Endothelial cell (in vitro differentiated cells): ENCODE data around the gene PARD3. TPM values are rescaled to one million over a fixed set of nuclear protein-coding genes. Genes with fewer than 3 reads are reported as not detected.

ENCODE experiments used
- DNase-seq: peaks from one replicate; pipeline ENCODE4 v3.0.0; 2021; ENCODE audit warnings: low spot score
- H3K27ac Mint-ChIP-seq: one replicate; pipeline ENCODE4 v1.8.0; 2021; ENCODE audit warnings: mixed read lengths, inconsistent platforms; ENCODE audit not compliant: unreplicated experiment
- H3K27me3 Mint-ChIP-seq: one replicate; pipeline ENCODE4 v1.8.0; 2021; ENCODE audit warnings: mild to moderate bottlenecking, moderate library complexity, mixed read lengths, inconsistent platforms; ENCODE audit not compliant: unreplicated experiment
- H3K36me3 Mint-ChIP-seq: one replicate; pipeline ENCODE4 v1.8.0; 2021; ENCODE audit warnings: mild to moderate bottlenecking, low read depth, mixed read lengths, inconsistent platforms; ENCODE audit not compliant: unreplicated experiment
- H3K4me1 Mint-ChIP-seq: one replicate; pipeline ENCODE4 v1.8.0; 2021; ENCODE audit warnings: mild to moderate bottlenecking, mixed read lengths, inconsistent platforms; ENCODE audit not compliant: unreplicated experiment
- H3K4me3 Mint-ChIP-seq: one replicate; pipeline ENCODE4 v1.8.0; 2021; ENCODE audit warnings: mild to moderate bottlenecking, mixed read lengths, inconsistent platforms; ENCODE audit not compliant: unreplicated experiment
- H3K9me3 Mint-ChIP-seq: one replicate; pipeline ENCODE4 v1.8.0; 2021; ENCODE audit warnings: mixed read lengths, inconsistent platforms; ENCODE audit not compliant: unreplicated experiment
- total RNA-seq: library from RNA; stranded (reverse); fragmentation: NEBNext Ultra II Directional; extraction: Animal tissue kit (Norgen Biotek cat#: 25700); gene quantifications from one replicate; pipeline ENCODE4 v1.2.1, GENCODE V29; 2021; ENCODE audit not compliant: unreplicated experiment
- TF ChIP-seq, protein P1 (sequence below): fragments of 200-600 bp; sonication (generic); IDR thresholded peaks from one replicate; pipeline ENCODE4 v1.5.0; 2021; ENCODE audit warnings: antibody characterized with exemption; ENCODE audit not compliant: unreplicated experiment

The PARD3 gene
- total RNA-seq, 1 donor from 2014 or later: 35.2 TPM

- Mint-ChIP-seq H3K4me1 (no peaks in the 10 kb centered on the region), H3K4me3 (no peak overlapping the region), H3K27ac (no peak overlapping the region), H3K9me3 (no peaks in the 10 kb centered on the region), H3K36me3 (no peaks in the 10 kb centered on the region), H3K27me3 (no peaks in the 10 kb centered on the region)
- no peak for DNase-seq
- TF ChIP-seq, protein P1, sequence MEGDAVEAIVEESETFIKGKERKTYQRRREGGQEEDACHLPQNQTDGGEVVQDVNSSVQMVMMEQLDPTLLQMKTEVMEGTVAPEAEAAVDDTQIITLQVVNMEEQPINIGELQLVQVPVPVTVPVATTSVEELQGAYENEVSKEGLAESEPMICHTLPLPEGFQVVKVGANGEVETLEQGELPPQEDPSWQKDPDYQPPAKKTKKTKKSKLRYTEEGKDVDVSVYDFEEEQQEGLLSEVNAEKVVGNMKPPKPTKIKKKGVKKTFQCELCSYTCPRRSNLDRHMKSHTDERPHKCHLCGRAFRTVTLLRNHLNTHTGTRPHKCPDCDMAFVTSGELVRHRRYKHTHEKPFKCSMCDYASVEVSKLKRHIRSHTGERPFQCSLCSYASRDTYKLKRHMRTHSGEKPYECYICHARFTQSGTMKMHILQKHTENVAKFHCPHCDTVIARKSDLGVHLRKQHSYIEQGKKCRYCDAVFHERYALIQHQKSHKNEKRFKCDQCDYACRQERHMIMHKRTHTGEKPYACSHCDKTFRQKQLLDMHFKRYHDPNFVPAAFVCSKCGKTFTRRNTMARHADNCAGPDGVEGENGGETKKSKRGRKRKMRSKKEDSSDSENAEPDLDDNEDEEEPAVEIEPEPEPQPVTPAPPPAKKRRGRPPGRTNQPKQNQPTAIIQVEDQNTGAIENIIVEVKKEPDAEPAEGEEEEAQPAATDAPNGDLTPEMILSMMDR: no peak
These were observed 339.3 kb downstream of the PARD3 start for GRCh38 chr10:34475786-34476185.

DNA sequence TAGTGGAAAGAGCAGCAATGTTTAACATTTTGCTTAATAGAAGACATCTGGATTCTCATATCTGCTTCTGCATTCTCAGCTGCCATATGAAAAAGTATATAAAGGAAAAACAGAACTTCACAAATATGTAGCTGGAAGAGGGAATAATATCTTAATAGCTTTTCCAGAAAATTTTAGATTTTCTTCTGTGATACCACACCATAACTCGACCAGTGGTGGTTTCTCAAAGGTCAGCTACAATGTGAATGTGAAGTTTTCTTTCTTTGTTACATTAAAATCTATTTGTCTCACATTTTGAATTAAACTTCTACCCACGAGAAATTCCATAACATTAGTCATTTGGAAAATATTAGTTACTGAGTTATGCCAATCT, 339.8 kb downstream of the PARD3 start:
- no peak for DNase-seq
- TF ChIP-seq, protein P1: no peak
- H3K27ac Mint-ChIP-seq: no peak overlapping the region
- no peaks in the 10 kb centered on the region for H3K9me3 Mint-ChIP-seq
- no peaks in the 10 kb centered on the region for H3K27me3 Mint-ChIP-seq
- no peaks in the 10 kb centered on the region for H3K36me3 Mint-ChIP-seq
- no peaks in the 10 kb centered on the region for H3K4me1 Mint-ChIP-seq
- H3K4me3 Mint-ChIP-seq: no peak overlapping the region

- H3K4me3 Mint-ChIP-seq: no peak overlapping the region
- TF ChIP-seq, protein P1: no peak
- H3K27ac Mint-ChIP-seq: no peak overlapping the region
- H3K4me1 Mint-ChIP-seq: no peaks in the 10 kb centered on the region
- H3K27me3 Mint-ChIP-seq: no peaks in the 10 kb centered on the region
- H3K9me3 Mint-ChIP-seq: no peaks in the 10 kb centered on the region
- no peak for DNase-seq
- H3K36me3 Mint-ChIP-seq: no peaks in the 10 kb centered on the region
These were observed 340.4 kb downstream of the PARD3 start for GRCh38 chr10:34474555-34475273.

- Mint-ChIP-seq H3K4me1 (no peaks in the 10 kb centered on the region), H3K4me3 (no peak overlapping the region), H3K9me3 (no peaks in the 10 kb centered on the region), H3K27me3 (no peaks in the 10 kb centered on the region), H3K36me3 (no peaks in the 10 kb centered on the region), H3K27ac (no peak overlapping the region)
- no peak for DNase-seq
- TF ChIP-seq, protein P1: no peak
These were observed 341.1 kb downstream of the PARD3 start for GRCh38 chr10:34474009-34474376.

DNA sequence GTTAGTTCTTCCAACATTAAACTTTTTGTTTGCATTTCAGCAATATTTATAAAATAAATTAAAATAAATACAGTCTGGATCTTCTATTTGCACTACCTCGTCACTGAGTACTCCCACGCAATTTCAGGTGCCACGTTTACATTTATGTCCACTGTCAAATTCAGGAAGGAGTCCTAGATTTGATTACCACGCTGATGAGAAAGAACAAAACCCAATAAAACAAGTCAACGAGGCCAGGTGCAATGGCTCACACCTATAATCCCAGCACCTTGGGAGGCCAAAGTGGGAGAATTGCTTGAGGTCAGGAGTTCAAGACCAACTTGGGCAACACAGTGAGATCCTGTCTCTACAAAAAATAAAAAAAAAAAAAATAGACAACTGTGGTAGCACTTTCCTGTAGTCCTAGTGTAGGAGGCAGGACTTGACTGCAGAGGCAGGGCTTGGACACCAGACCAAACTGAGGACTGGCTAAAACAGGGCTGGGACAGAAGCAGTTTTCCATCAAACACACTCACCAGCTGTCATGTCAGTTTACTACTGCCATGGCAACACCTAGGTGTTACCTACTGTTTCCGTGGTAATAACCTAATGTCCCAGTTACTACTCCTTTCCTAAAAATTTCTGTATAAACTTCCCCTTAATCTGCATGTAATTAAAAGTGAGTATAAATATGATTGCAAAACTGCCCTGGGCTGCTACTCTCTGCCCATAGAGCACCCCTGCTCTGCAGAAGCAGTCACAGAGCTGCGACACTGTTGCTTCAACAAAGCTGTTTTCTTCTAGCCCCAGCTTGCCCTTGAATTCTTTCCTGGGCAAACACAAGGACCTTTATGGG, 341.7 kb downstream of the PARD3 start:
- TF ChIP-seq, protein P1: no peak
- no peaks in the 10 kb centered on the region for H3K4me1 Mint-ChIP-seq

More for the DNA sequence above, 341.7 kb downstream of the PARD3 start:
- DNase-seq: no peak
- Mint-ChIP-seq H3K36me3 (no peaks in the 10 kb centered on the region), H3K27me3 (no peaks in the 10 kb centered on the region), H3K4me3 (no peak overlapping the region), H3K27ac (no peak overlapping the region), H3K9me3 (no peaks in the 10 kb centered on the region)
